GM12801 (cell line): ENCODE data around the gene B3GAT3.

ENCODE experiments used
- TF ChIP-seq, protein P1 (sequence below): IDR thresholded peaks from one replicate; pipeline ENCODE4 v1.5.1; 2011; ENCODE audit warnings: control low read depth; ENCODE audit not compliant: insufficient read length; ENCODE audit errors: extremely low read depth

B3GAT3 gene

DNA sequence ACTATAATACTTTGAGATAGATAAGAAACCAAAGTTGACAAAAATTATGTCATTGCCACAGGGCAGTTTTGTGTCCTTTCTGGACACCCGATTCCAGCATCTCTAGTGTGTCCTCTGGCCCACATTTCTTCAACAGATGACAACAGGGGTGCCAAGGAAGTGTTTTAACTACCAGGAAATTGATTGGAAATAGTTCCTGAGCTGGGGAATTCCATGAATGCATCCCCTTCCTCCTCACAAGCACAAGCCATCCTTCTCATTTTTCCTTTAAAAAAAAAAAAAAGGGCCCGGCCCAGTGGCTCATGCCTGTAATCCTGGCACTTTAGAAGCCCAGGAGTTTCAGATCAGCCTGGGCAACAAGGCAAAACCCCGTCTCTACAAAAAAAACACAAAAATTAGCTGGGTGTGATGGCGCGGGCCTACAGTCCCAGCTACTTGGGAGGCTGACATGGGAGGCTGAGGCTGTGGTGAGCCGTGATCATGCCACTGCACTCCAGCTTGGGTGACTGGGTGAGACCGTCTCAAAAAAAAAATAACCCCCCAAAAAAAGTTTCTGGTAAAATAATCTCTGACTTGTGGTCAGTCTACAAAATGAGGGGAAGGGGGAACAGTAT lies 797 bp upstream of the B3GAT3 start:
- TF ChIP-seq, protein P1, sequence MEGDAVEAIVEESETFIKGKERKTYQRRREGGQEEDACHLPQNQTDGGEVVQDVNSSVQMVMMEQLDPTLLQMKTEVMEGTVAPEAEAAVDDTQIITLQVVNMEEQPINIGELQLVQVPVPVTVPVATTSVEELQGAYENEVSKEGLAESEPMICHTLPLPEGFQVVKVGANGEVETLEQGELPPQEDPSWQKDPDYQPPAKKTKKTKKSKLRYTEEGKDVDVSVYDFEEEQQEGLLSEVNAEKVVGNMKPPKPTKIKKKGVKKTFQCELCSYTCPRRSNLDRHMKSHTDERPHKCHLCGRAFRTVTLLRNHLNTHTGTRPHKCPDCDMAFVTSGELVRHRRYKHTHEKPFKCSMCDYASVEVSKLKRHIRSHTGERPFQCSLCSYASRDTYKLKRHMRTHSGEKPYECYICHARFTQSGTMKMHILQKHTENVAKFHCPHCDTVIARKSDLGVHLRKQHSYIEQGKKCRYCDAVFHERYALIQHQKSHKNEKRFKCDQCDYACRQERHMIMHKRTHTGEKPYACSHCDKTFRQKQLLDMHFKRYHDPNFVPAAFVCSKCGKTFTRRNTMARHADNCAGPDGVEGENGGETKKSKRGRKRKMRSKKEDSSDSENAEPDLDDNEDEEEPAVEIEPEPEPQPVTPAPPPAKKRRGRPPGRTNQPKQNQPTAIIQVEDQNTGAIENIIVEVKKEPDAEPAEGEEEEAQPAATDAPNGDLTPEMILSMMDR, result no peak

DNA sequence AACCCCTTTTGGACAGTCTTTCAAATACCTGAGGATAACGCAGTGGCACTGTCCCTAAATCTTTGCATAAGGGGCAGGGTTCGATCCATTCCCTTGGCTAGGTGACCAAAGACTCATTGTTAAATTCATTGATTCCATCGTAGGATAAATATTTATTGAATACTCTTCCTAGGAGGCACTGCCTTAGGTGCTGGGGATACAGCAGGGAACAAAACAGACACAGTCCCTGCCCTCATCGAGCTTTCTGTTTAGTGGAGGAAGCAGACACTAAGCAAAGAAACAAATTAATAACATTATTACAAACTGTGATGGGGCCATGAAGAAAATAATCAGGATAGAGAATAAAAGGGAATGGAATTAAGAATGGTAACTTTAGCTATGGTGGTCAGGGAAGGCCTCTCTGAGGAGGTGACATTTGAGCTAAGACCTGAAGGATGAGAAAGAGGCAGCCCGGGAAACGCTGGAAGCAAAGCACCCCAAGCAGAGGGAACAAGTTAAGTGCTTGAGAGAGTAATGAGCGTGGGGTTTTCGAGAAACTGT lies 689 bp downstream of the B3GAT3 start:
- TF ChIP-seq, protein P1, result no peak

DNA sequence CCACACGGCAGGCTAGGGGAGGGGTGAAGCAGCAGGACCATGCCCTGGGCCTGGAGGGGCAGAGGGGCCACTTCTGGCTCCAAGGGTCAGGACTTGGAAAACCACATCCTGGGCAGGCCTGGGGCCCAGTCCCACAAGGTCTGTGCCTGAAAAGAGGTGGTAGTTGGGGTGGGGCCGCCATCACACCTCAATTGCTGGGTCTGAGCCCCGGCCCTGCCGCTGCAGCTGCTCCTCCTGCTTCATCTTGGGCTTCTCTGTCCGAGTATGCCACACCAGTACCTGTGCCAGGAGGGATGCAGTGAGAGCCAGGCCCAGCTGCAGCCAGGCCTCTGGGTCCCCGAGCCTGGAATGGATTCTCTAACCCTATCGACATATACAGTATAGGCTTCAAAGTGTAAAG lies 6.3 kb downstream of the B3GAT3 start:
- TF ChIP-seq, protein P1, result no peak

DNA sequence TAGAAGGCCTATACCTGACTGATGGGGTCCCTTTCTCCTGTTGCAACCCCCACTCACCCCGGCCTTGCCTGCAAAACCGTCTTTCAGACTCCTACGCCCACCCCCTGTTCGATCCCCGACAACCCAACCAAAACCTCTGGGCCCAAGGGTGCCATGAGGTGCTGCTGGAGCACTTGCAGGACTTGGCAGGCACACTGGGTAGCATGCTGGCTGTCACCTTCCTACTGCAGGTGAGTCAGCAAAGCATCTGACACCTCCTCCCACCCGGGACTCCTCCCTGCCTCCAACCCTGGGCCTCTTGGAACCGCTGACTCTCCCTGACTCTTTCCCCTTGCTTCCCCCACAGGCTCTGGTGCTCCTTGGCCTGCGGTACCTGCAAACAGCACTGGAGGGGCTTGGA lies 7.5 kb downstream of the B3GAT3 start:
- TF ChIP-seq, protein P1, result no peak

DNA sequence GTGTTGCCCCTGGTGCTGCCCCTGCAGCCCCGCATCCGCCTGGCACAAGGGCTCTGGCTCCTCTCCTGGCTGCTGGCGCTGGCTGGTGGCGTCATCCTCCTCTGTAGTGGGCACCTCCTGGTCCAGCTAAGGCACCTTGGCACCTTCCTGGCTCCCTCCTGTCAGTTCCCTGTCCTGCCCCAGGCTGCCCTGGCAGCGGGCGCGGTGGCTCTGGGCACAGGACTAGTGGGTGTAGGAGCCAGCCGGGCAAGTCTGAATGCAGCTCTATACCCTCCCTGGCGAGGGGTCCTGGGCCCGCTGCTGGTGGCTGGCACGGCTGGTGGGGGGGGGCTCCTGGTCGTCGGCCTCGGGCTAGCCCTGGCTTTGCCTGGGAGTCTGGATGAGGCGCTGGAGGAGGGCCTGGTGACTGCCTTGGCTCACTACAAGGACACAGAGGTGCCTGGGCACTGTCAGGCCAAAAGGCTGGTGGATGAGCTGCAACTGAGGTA lies 8.5 kb downstream of the B3GAT3 start:
- TF ChIP-seq, protein P1, result no peak

DNA sequence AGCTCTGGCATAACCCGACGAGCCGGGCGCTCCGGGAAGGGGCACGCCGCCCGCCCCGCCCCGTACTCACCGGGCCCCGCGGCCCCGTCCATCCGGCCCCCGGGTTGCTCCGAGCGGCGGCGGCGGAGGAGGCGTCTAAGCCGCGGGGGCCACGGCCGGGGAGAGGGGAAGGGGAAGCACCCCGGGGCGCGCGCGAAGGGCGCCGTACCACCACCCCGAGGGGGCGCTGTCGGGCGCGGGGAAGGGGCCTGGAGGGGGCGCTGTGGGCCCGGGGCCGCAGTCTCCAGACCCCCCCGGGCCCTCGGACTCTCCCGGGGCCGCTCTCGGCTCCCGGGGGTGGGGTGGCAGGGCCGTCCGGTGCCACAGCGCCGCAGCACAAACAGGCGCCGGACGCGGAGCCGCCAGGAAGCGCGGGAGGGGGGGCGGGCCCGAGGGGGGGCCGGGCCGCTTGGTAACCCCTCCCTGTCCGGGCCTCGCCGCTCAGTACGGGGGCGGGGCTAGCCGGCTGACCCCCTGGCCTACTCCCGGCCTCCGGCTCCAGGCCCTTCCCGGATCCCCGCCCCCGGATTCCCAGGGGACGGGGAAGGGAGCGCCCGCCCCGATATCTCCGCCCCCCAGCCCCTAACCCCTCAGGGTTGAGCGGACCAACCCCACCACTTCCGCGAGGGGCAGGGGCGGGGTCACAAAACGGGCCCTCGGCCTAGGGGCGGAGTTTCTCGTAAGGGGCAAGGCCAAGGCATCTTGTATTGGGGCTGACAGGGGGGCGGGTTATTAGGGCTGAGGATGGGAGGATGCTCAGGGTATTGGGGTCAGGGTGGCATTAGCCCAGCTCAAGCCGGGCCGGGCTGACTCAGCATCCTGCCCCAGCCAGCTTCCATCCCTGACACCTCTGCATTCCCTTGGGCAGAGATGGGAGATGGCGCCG lies 9.2 kb downstream of the B3GAT3 start, which contains the start of the genes EML3 and ROM1:
Gene EML3 (minus strand): TSS at position 410 of the 925 bp plus-strand sequence. CDS start 318 bp downstream, at position 92.
Gene ROM1 (plus strand): TSS at position 892 of the 925 bp plus-strand sequence. CDS start 25 bp downstream, at position 917.
- TF ChIP-seq, protein P1, result no peak
